ENCODE data around the gene DIP2B. TPM values are rescaled to one million over a fixed set of nuclear protein-coding genes. Genes with fewer than 3 reads are reported as not detected.
"Not testable (repeated sequence)": the region's sequence is repeated elsewhere in the genome, so short reads cannot be mapped to it uniquely, and the experiment has no call there.

The DIP2B gene
- total RNA-seq, 1 donor from 2014 or later, result 21.1 TPM

GRCh38 chr12:50753232-50753769 is 248.5 kb downstream of the DIP2B start:
- DNase-seq (ENCODE audit: low read depth) (peak; percentile 31), FAIRE-seq (no peak)
- TF ChIP-seq, protein P1, sequence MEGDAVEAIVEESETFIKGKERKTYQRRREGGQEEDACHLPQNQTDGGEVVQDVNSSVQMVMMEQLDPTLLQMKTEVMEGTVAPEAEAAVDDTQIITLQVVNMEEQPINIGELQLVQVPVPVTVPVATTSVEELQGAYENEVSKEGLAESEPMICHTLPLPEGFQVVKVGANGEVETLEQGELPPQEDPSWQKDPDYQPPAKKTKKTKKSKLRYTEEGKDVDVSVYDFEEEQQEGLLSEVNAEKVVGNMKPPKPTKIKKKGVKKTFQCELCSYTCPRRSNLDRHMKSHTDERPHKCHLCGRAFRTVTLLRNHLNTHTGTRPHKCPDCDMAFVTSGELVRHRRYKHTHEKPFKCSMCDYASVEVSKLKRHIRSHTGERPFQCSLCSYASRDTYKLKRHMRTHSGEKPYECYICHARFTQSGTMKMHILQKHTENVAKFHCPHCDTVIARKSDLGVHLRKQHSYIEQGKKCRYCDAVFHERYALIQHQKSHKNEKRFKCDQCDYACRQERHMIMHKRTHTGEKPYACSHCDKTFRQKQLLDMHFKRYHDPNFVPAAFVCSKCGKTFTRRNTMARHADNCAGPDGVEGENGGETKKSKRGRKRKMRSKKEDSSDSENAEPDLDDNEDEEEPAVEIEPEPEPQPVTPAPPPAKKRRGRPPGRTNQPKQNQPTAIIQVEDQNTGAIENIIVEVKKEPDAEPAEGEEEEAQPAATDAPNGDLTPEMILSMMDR (IDR thresholded peaks at IDR 0.05; ENCODE audit: insufficient read depth, low read length, severe bottlenecking), result no peak
- Histone ChIP-seq H3K36me3 (ENCODE audit: control insufficient read depth, insufficient read depth, low read length) (no peaks in the 10 kb centered on the region), H3K4me3 (ENCODE audit: low read depth, low read length) (no peak overlapping the region), H3K27me3 (ENCODE audit: control insufficient read depth, insufficient read depth, low read length) (no peaks in the 10 kb centered on the region)

DNA sequence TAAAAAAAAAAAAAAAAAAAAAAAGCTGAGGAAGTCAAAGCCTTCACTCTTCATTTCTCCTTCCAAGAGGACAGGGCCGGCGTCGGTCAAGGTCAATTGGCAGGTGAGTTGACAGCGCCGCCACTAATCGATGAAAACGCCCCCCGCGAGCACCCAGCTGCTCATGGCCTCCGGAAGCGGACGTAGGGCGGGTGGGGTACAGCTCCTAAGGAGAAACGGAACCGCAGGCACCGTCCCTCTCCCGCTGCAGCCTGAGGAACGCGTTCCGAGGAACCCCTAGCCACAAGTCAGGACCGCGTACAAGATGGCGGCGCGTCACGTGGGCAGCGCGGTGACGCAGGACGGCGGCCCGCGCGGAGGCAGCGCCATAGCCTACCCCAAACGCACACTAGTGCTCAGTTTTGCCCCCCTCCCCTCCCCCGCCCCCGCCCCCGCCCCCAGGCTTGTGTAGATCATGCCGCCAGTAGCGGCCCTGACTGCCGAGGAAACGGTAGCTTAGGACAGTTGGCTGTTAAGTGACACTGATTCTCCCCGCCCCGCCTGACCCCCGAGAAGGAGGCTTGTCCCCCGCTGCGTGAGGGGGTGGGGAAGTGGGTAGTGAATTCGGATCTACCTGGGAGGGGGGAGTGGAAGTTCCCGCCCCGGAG is 259.0 kb downstream of the DIP2B start, which contains the start of gene ATF1:
Gene ATF1 (plus strand): TSS at position 463 of the 647 bp plus-strand sequence. CDS start 16,045 bp downstream, outside the sequence.
- H3K4me3 ChIP-seq (ENCODE audit: low read depth, low read length), result peak within 1 kb of the TSS; percentile 91
- no peaks in the 10 kb centered on the region for H3K27me3 ChIP-seq (ENCODE audit: control insufficient read depth, insufficient read depth, low read length)
- peak; percentile 78 for DNase-seq (ENCODE audit: low read depth)
- FAIRE-seq, result no peak
- TF ChIP-seq, protein P1 (IDR thresholded peaks at IDR 0.05; ENCODE audit: insufficient read depth, low read length, severe bottlenecking), result no peak
- H3K36me3 ChIP-seq (ENCODE audit: control insufficient read depth, insufficient read depth, low read length), result no peaks in the 10 kb centered on the region

GRCh38 chr12:50764286-50765094 is 259.7 kb downstream of the DIP2B start:
- FAIRE-seq (no peak), DNase-seq (ENCODE audit: low read depth) (peak; percentile 23)
- TF ChIP-seq, protein P1 (IDR thresholded peaks at IDR 0.05; ENCODE audit: insufficient read depth, low read length, severe bottlenecking), result peak; percentile 3
- Histone ChIP-seq H3K36me3 (ENCODE audit: control insufficient read depth, insufficient read depth, low read length) (no peaks in the 10 kb centered on the region), H3K4me3 (ENCODE audit: low read depth, low read length) (peak overlapping the region; percentile 91), H3K27me3 (ENCODE audit: control insufficient read depth, insufficient read depth, low read length) (no peaks in the 10 kb centered on the region)

GRCh38 chr12:50765095-50765911 is 260.5 kb downstream of the DIP2B start:
- FAIRE-seq, result no peak

DNA sequence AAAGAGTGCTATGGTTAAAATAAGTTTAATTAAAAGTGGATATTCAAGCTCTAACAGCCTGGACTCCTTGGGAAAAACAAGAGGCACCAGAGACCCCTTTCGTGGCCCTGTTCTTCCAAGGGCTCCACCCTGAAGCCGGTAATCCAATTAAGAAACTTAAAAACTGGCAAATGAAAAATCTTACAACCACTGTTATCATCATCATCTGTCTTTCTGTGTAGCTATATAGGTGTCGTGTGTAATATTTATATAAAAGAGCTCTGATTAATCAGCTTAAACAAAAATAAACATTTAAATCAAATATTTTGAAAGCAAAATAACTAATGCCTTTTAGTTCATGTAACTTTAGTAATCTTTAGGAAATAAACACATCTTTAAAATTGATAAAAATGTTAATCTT is 263.6 kb downstream of the DIP2B start:
- peaks cover 1% of the 10 kb centered on the region for H3K36me3 ChIP-seq (ENCODE audit: control insufficient read depth, insufficient read depth, low read length)
- DNase-seq (ENCODE audit: low read depth) (no peak), FAIRE-seq (no peak)
- no peaks in the 10 kb centered on the region for H3K27me3 ChIP-seq (ENCODE audit: control insufficient read depth, insufficient read depth, low read length)
- TF ChIP-seq, protein P1 (IDR thresholded peaks at IDR 0.05; ENCODE audit: insufficient read depth, low read length, severe bottlenecking), result no peak
- H3K4me3 ChIP-seq (ENCODE audit: low read depth, low read length), result no peak overlapping the region

More at GRCh38 chr12:50765095-50765911, 260.5 kb downstream of the DIP2B start:
- Histone ChIP-seq H3K27me3 (ENCODE audit: control insufficient read depth, insufficient read depth, low read length) (no peaks in the 10 kb centered on the region), H3K4me3 (ENCODE audit: low read depth, low read length) (peak overlapping the region; percentile 91), H3K36me3 (ENCODE audit: control insufficient read depth, insufficient read depth, low read length) (no peaks in the 10 kb centered on the region)
- DNase-seq (ENCODE audit: low read depth), result peak; percentile 70
- TF ChIP-seq, protein P1 (IDR thresholded peaks at IDR 0.05; ENCODE audit: insufficient read depth, low read length, severe bottlenecking), result peak; percentile 58

DNA sequence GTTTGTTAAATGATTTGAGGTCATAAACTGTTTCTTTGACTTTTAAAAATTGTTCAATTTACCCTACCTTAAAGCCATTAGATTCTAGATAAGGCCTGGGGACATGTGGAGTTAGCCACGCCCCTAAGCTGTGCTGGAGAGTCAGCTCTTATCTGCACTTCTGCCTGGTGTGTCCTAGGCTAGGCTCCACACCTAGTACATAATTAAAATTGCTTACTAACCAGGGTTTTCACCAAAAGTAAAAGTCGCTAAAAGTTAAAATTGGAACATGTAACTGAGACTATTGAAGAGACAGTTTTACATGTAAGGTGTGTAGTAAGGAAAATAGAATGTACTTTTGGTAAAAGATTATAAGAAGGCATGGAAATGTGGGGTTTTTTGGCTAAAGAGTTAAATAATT is 264.0 kb downstream of the DIP2B start:
- DNase-seq (ENCODE audit: low read depth), result peak; percentile 17
- not testable (repeated sequence) for H3K27me3 ChIP-seq (ENCODE audit: control insufficient read depth, insufficient read depth, low read length); FAIRE-seq; H3K36me3 ChIP-seq (ENCODE audit: control insufficient read depth, insufficient read depth, low read length); H3K4me3 ChIP-seq (ENCODE audit: low read depth, low read length)
